ENCODE data around the gene GPR35.

GPR35 gene

GRCh38 chr2:240583774-240584173, 41.5 kb upstream of the GPR35 start:
- TF ChIP-seq CTCF (IDR thresholded peaks at IDR 0.05; ENCODE audit: insufficient read depth, low read length, poor library complexity, severe bottlenecking), result no peak
- no peak for DNase-seq (ENCODE audit: extremely low read depth, insufficient read length)
- Histone ChIP-seq H3K27me3 (replicated peaks; ENCODE audit: control insufficient read depth, insufficient read depth, low read length) (no peaks in the 10 kb centered on the region), H3K4me3 (replicated peaks; ENCODE audit: low read depth, low read length) (no peak overlapping the region), H3K36me3 (ENCODE audit: control insufficient read depth, insufficient read depth, low read length) (peaks cover 3% of the 10 kb centered on the region)

DNA sequence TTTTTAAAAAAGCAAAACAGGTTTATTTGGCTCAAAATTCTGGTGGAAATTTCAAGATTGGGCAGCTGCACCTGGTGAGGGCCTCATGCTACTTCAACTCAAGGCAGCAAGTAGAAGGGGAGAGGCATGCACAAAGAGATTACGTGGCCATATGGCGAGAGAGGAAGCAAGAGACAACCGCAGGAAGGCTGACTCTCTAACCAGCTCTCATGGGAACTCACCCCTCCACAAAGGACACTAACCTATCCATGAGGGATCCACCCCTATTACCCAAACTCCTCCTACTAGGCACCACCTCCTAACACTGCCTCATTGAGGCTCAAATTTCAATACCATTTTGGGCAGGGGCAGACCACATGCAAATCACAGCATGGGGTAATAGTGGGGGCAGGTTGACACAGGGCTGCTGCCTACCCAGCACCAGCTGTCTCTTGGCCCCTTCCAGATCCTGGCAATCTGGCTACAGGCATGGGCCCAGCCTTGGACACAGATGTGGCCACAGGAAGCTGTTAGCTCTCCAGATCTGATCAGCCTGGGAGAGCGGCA, 40.7 kb upstream of the GPR35 start:
- peak overlapping the region; percentile 79 for H3K4me3 ChIP-seq (replicated peaks; ENCODE audit: low read depth, low read length)
- H3K27me3 ChIP-seq (replicated peaks; ENCODE audit: control insufficient read depth, insufficient read depth, low read length), result no peaks in the 10 kb centered on the region
- peak; percentile 82 for DNase-seq (ENCODE audit: extremely low read depth, insufficient read length)
- no peak for TF ChIP-seq CTCF (IDR thresholded peaks at IDR 0.05; ENCODE audit: insufficient read depth, low read length, poor library complexity, severe bottlenecking)
- peaks cover 5% of the 10 kb centered on the region for H3K36me3 ChIP-seq (ENCODE audit: control insufficient read depth, insufficient read depth, low read length)

DNA sequence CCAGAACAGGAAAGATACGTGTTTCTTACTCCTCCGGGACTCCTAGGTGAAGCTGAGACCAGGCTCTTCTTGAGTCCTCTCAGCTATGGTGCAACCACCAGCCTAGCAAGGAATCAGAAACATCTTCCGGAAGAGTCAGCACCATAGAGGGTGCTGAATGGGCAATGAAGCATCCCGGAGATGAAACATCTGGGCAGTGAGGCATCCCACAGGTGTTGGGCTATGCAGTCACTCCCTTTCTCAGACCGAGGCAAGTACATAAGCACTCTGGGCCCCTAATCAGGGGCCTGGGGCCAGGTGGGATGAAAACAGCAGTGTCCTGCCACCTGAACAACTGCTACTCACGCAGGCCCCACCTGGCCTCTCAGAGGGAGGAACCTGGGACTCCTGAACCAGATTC, 40.2 kb upstream of the GPR35 start:
- H3K27me3 ChIP-seq (replicated peaks; ENCODE audit: control insufficient read depth, insufficient read depth, low read length), result no peaks in the 10 kb centered on the region
- peak overlapping the region; percentile 79 for H3K4me3 ChIP-seq (replicated peaks; ENCODE audit: low read depth, low read length)
- no peak for DNase-seq (ENCODE audit: extremely low read depth, insufficient read length)
- no peak for TF ChIP-seq CTCF (IDR thresholded peaks at IDR 0.05; ENCODE audit: insufficient read depth, low read length, poor library complexity, severe bottlenecking)
- peaks cover 6% of the 10 kb centered on the region for H3K36me3 ChIP-seq (ENCODE audit: control insufficient read depth, insufficient read depth, low read length)

- peak; percentile 39 for DNase-seq (ENCODE audit: extremely low read depth, insufficient read length)
- Histone ChIP-seq H3K36me3 (ENCODE audit: control insufficient read depth, insufficient read depth, low read length) (peaks cover 9% of the 10 kb centered on the region), H3K4me3 (replicated peaks; ENCODE audit: low read depth, low read length) (peak overlapping the region; percentile 79), H3K27me3 (replicated peaks; ENCODE audit: control insufficient read depth, insufficient read depth, low read length) (no peaks in the 10 kb centered on the region)
- no peak for TF ChIP-seq CTCF (IDR thresholded peaks at IDR 0.05; ENCODE audit: insufficient read depth, low read length, poor library complexity, severe bottlenecking)
These were observed 39.5 kb upstream of the GPR35 start for GRCh38 chr2:240585681-240586197.

- DNase-seq (ENCODE audit: extremely low read depth, insufficient read length), result peak; percentile 97
- no peak for TF ChIP-seq CTCF (IDR thresholded peaks at IDR 0.05; ENCODE audit: insufficient read depth, low read length, poor library complexity, severe bottlenecking)
- H3K4me3 ChIP-seq (replicated peaks; ENCODE audit: low read depth, low read length), result peak within 1 kb of the TSS; percentile 79
- peaks cover 16% of the 10 kb centered on the region for H3K36me3 ChIP-seq (ENCODE audit: control insufficient read depth, insufficient read depth, low read length)
- H3K27me3 ChIP-seq (replicated peaks; ENCODE audit: control insufficient read depth, insufficient read depth, low read length), result no peaks in the 10 kb centered on the region
These were observed 38.9 kb upstream of the GPR35 start, which contains the start of gene CAPN10 for GRCh38 chr2:240586198-240586918. Gene CAPN10, plus strand, starts transcription at chr2:240586734. Its CDS starts 178 bp downstream, at chr2:240586912.
